B cell (primary cell): ENCODE data around the gene RRM2.

ENCODE experiments used
- CTCF ChIP-seq: fragments of 200-600 bp; IDR thresholded peaks from one replicate; pipeline ENCODE4 v1.8.0; 2022; ENCODE audit warnings: antibody characterized with exemption, mild to moderate bottlenecking
- EZH2 ChIP-seq: IDR thresholded peaks from 2 replicates; pipeline ENCODE4 v1.6.1; 2012; ENCODE audit warnings: borderline replicate concordance, low read depth, mild to moderate bottlenecking, moderate library complexity, low read length; ENCODE audit not compliant: insufficient read depth, poor library complexity, severe bottlenecking

DNA sequence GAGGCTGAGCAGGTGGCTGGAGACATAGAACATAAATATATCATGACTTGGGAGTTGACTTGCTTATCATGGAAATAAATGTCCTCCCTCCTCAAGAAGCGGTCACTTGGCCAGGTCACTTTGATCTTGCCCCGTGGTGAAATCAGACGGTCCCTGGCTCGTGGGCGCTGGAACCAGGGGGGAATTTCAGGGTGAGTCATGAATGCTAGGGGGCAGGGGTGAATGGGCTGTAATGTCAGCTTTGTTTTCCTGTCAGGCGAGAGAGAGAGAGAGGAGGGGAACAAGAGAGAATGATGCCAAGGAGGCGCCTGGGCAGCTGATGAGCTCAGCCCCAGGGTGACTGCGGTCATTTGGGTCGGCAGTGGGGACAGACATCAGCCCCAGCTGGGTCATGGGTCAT, 47.7 kb downstream of the RRM2 start:
- TF ChIP-seq CTCF (no peak), EZH2 (no peak)
